Left lung (tissue), 10 donors: ENCODE measurements around the gene PALLD. TPM values are rescaled to one million over a fixed set of nuclear protein-coding genes. Genes with fewer than 3 reads are reported as not detected.

Experiments used
- ATAC-seq: fragments of 200-7000 bp; cut with Tn5 transposase; one replicate; pipeline ENCODE4 v1.9.1; 2020; ENCODE audit warnings: moderate library complexity
- DNase-seq, 4 donors: peaks; one replicate each; pipeline ENCODE4 v3.0.0-alpha.2; 2013 to 2020
- H3K27ac ChIP-seq, 2 donors: fragments of 200-600 bp; sonication (generic) in 1 of 2; one replicate each; pipeline versions ENCODE4 v1.5.0 to v1.8.0; 2020 to 2021
- H3K27me3 ChIP-seq, 2 donors: fragments of 200-600 bp; sonication (generic) in 1 of 2; one replicate each; pipeline versions ENCODE4 v1.5.0 to v1.8.0; 2020 to 2021
- H3K36me3 ChIP-seq, 2 donors: fragments of 200-600 bp; sonication (generic) in 1 of 2; one replicate each; pipeline versions ENCODE4 v1.5.0 to v1.8.0; 2020 to 2021
- H3K4me1 ChIP-seq, 2 donors: fragments of 200-600 bp; one replicate each; pipeline ENCODE4 v1.8.0; 2021
- H3K4me3 ChIP-seq, 2 donors: fragments of 200-600 bp; sonication (generic) in 1 of 2; one replicate each; pipeline versions ENCODE4 v1.5.0 to v1.8.0; 2020 to 2021; ENCODE audit warnings: mild to moderate bottlenecking in 1 of 2
- H3K9me3 ChIP-seq, 2 donors: fragments of 200-600 bp; sonication (generic) in 1 of 2; one replicate each; pipeline versions ENCODE4 v1.5.0 to v1.8.0; 2020 to 2021
- CTCF ChIP-seq, 2 donors: fragments of 200-600 bp; sonication (generic) in 1 of 2; IDR thresholded peaks; one replicate each; pipeline versions ENCODE4 v1.5.0 to v1.8.0; 2021; ENCODE audit warnings: antibody characterized with exemption in 2 of 2
- intact Hi-C, 2 donors: fragments of 100-400 bp; cut with DNase I; formaldehyde crosslinking; loops; one replicate each; pipeline versions ENCODE4 v1.11.2 to v1.14.2; 2022
- polyA plus RNA-seq, 6 donors: library from polyadenylated mRNA; unstranded; fragments of 120-200 nt; gene quantifications; one replicate each; pipeline ENCODE4 v1.2.1, GENCODE V29; 2013; ENCODE audit not compliant: insufficient read length in 6 of 6
- total RNA-seq, 2 donors: library from RNA; stranded (reverse); fragmentation: NEBNext Ultra II Directional; extraction: Animal tissue kit (Norgen Biotek cat#: 25700); gene quantifications; one replicate each; pipeline ENCODE4 v1.2.1, GENCODE V29; 2021
- donor health status: DM: no; HTN: yes; CAD: no.
- donor health status: DM: no; HTN: no; CAD: no.

Gene PALLD
- total and polyA plus RNA-seq, 8 donors, result 67.5 to 194 (median 80.4) TPM

GRCh38 chr4:168793542-168793941 lies 296.7 kb downstream of the PALLD start:
- DNase-seq, result no peak
- TF ChIP-seq CTCF (IDR thresholded peaks at IDR 0.05), result no peak
- Histone ChIP-seq H3K27ac (no peak overlapping the region), H3K9me3 (no peaks in the 10 kb centered on the region), H3K27me3 (no peaks in the 10 kb centered on the region), H3K4me1 (peaks cover 0 to 7% of the 10 kb centered on the region in 2 donors), H3K36me3 (no peaks in the 10 kb centered on the region), H3K4me3 (no peak overlapping the region)
- intact Hi-C loops, result no loop called here
- ATAC-seq, result no peak

- Histone ChIP-seq H3K9me3 (no peaks in the 10 kb centered on the region), H3K27me3 (no peaks in the 10 kb centered on the region), H3K27ac (no peak overlapping the region), H3K36me3 (no peaks in the 10 kb centered on the region), H3K4me3 (no peak overlapping the region), H3K4me1 (peaks cover 0 to 7% of the 10 kb centered on the region in 2 donors)
- TF ChIP-seq CTCF (IDR thresholded peaks at IDR 0.05), result no peak
- no peak for ATAC-seq
- intact Hi-C loops, result no loop called here
- no peak for DNase-seq
Measured at GRCh38 chr4:168794092-168794707, 297.3 kb downstream of the PALLD start.

GRCh38 chr4:168794881-168795280 lies 298.0 kb downstream of the PALLD start:
- ATAC-seq, result no peak
- intact Hi-C loops, result no loop called here
- no peak overlapping the region for H3K4me3 ChIP-seq
- no peaks in the 10 kb centered on the region for H3K36me3 ChIP-seq
- no peaks in the 10 kb centered on the region for H3K27me3 ChIP-seq
- peaks cover 0 to 7% of the 10 kb centered on the region in 2 donors for H3K4me1 ChIP-seq
- no peak for TF ChIP-seq CTCF (IDR thresholded peaks at IDR 0.05)
- DNase-seq, result no peak
- H3K9me3 ChIP-seq, result no peaks in the 10 kb centered on the region
- no peak overlapping the region for H3K27ac ChIP-seq

GRCh38 chr4:168795346-168795745 lies 298.5 kb downstream of the PALLD start:
- Histone ChIP-seq H3K4me1 (peaks cover 0 to 7% of the 10 kb centered on the region in 2 donors), H3K27ac (no peak overlapping the region), H3K27me3 (no peaks in the 10 kb centered on the region), H3K4me3 (no peak overlapping the region), H3K9me3 (no peaks in the 10 kb centered on the region), H3K36me3 (no peaks in the 10 kb centered on the region)
- intact Hi-C loops, result no loop called here
- DNase-seq (no peak), ATAC-seq (no peak)
- no peak for TF ChIP-seq CTCF (IDR thresholded peaks at IDR 0.05)

GRCh38 chr4:168796362-168797106 lies 299.7 kb downstream of the PALLD start:
- Histone ChIP-seq H3K27ac (no peak overlapping the region), H3K4me1 (peaks cover 0 to 7% of the 10 kb centered on the region in 2 donors), H3K27me3 (no peaks in the 10 kb centered on the region), H3K36me3 (no peaks in the 10 kb centered on the region), H3K4me3 (no peak overlapping the region), H3K9me3 (no peaks in the 10 kb centered on the region)
- intact Hi-C loops, result no loop called here
- TF ChIP-seq CTCF (IDR thresholded peaks at IDR 0.05), result no peak
- DNase-seq (no peak), ATAC-seq (peak; percentile 72)
